Activated CD8-positive, alpha-beta T cell treated with anti-CD3 and anti-CD28 coated beads for 36 hours (primary cell): ENCODE measurements around the gene FAM78B. TPM values are rescaled to one million over a fixed set of nuclear protein-coding genes. Genes with fewer than 3 reads are reported as not detected.

ENCODE experiments used
- ATAC-seq: fragments of 200-7000 bp; cut with Tn5 transposase; one replicate; pipeline ENCODE4 v1.10.0; 2021; ENCODE audit warnings: mild to moderate bottlenecking, moderate library complexity
- CTCF ChIA-PET: fragments of 350-600 bp; sonication (Branson Sonifier 250); formaldehyde crosslinking; loops from one replicate; lab custom pipeline; 2021; ENCODE audit warnings: antibody characterized with exemption; lab: Charles Lee
- POLR2A ChIA-PET: fragments of 350-600 bp; sonication (Branson Sonifier 250); formaldehyde crosslinking; loops from one replicate; lab custom pipeline; 2021; ENCODE audit warnings: antibody characterized with exemption; lab: Charles Lee
- DNase-seq: peaks from one replicate; pipeline ENCODE4 v3.0.0-alpha.2; 2020
- H3K27ac Mint-ChIP-seq: one replicate; pipeline ENCODE4 v1.8.0; 2021; ENCODE audit warnings: mild to moderate bottlenecking, mixed read lengths
- H3K27me3 Mint-ChIP-seq: one replicate; pipeline ENCODE4 v1.8.0; 2021; ENCODE audit warnings: mixed read lengths
- H3K36me3 Mint-ChIP-seq: one replicate; pipeline ENCODE4 v1.8.0; 2021; ENCODE audit warnings: low read depth, mixed read lengths
- H3K4me1 Mint-ChIP-seq: one replicate; pipeline ENCODE4 v1.8.0; 2021; ENCODE audit warnings: low read depth, mixed read lengths
- H3K4me3 Mint-ChIP-seq: one replicate; pipeline ENCODE4 v1.8.0; 2021; ENCODE audit warnings: mild to moderate bottlenecking, moderate library complexity, mixed read lengths
- H3K9me3 Mint-ChIP-seq: one replicate; pipeline ENCODE4 v1.8.0; 2021; ENCODE audit warnings: mixed read lengths
- intact Hi-C: fragments of 100-400 bp; cut with micrococcal nuclease; formaldehyde crosslinking; loops from one replicate; pipeline ENCODE4 v1.10.0; 2022
- total RNA-seq, 2 experiments: library from RNA; stranded (reverse); gene quantifications; one replicate each; pipeline ENCODE4 v1.2.3, GENCODE V29; 2021
- TF ChIP-seq, protein P1 (sequence below): fragments of 200-600 bp; IDR thresholded peaks from one replicate; pipeline ENCODE4 v1.8.0; 2022; ENCODE audit warnings: antibody characterized with exemption, mild to moderate bottlenecking

The FAM78B gene
- total RNA-seq, 2 experiments from 2014 or later, result 0.20 TPM; not detected in 1

DNA sequence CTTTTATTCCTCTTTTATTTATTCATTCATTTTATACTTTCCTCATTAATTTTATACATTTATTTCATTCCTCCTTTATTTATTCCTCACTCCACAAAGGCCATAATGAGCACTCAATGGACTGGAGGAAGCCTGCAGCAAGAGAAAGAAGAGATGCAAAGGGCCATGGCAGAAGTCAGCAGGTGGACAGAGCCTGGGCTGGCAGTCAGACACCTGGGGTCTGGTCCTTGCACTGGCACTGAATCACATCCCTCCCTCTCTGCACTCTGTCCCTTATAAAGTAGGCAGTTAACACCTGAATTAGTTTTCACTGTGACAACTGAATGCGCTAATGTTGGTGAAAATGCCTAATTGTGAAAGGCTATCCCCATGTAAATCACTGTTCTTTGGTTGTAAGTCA is 38.6 kb downstream of the FAM78B start:
- ATAC-seq (no peak), DNase-seq (no peak)
- Mint-ChIP-seq H3K27me3 (no peaks in the 10 kb centered on the region), H3K9me3 (no peaks in the 10 kb centered on the region), H3K4me3 (no peak overlapping the region), H3K4me1 (no peaks in the 10 kb centered on the region), H3K36me3 (no peaks in the 10 kb centered on the region), H3K27ac (no peak overlapping the region)
- POLR2A ChIA-PET, result no interaction called here
- CTCF ChIA-PET, result no interaction called here
- intact Hi-C loops, result no loop called here
- TF ChIP-seq, protein P1, sequence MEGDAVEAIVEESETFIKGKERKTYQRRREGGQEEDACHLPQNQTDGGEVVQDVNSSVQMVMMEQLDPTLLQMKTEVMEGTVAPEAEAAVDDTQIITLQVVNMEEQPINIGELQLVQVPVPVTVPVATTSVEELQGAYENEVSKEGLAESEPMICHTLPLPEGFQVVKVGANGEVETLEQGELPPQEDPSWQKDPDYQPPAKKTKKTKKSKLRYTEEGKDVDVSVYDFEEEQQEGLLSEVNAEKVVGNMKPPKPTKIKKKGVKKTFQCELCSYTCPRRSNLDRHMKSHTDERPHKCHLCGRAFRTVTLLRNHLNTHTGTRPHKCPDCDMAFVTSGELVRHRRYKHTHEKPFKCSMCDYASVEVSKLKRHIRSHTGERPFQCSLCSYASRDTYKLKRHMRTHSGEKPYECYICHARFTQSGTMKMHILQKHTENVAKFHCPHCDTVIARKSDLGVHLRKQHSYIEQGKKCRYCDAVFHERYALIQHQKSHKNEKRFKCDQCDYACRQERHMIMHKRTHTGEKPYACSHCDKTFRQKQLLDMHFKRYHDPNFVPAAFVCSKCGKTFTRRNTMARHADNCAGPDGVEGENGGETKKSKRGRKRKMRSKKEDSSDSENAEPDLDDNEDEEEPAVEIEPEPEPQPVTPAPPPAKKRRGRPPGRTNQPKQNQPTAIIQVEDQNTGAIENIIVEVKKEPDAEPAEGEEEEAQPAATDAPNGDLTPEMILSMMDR, result no peak

- TF ChIP-seq, protein P1, result no peak
- ATAC-seq (no peak), DNase-seq (no peak)
- intact Hi-C loops, result no loop called here
- ChIA-PET POLR2A (interaction anchor here (0.6 kb wide), 1 partner anchor 39 kb away, joined by 3 read pairs; no protein-coding TSS in a partner anchor), CTCF (no interaction called here)
- no peak overlapping the region for H3K27ac Mint-ChIP-seq
- no peak overlapping the region for H3K4me3 Mint-ChIP-seq
- no peaks in the 10 kb centered on the region for H3K9me3 Mint-ChIP-seq
- H3K27me3 Mint-ChIP-seq, result no peaks in the 10 kb centered on the region
- no peaks in the 10 kb centered on the region for H3K4me1 Mint-ChIP-seq
- no peaks in the 10 kb centered on the region for H3K36me3 Mint-ChIP-seq
These were observed 39.8 kb downstream of the FAM78B start for GRCh38 chr1:166127003-166127402.

DNA sequence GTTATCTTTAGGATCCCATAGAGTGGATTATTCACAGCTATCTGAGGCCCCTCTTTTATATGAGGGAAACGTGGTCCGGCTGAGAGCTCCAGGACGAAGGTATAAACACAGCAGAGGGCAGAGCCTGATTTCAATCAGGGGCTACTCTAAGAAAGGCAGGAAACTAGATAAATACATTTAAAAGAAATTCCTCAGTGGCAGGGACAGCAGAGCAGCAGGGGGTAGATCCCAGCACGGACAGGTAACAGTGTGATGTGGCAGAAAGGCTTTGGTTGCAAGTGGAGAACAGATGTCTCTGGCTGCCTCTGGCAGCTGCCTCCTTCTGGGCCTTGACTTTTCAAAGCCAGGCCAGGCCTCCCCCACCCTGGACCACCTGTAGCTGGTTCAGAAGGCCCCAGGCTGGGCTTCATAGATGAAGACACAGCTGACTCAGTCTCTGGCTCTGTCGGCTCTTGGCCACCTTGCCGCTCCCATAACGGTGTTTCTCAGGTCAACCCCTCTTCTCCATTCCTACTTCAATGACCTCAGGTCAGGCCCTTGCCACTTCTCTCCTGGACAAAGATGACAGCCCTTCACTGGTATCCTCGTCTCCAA is 43.8 kb downstream of the FAM78B start:
- H3K4me3 Mint-ChIP-seq, result no peak overlapping the region
- H3K27ac Mint-ChIP-seq, result no peak overlapping the region
- no peaks in the 10 kb centered on the region for H3K4me1 Mint-ChIP-seq
- no peaks in the 10 kb centered on the region for H3K9me3 Mint-ChIP-seq
- H3K27me3 Mint-ChIP-seq, result no peaks in the 10 kb centered on the region
- no peaks in the 10 kb centered on the region for H3K36me3 Mint-ChIP-seq
- intact Hi-C loops, result no loop called here
- ChIA-PET CTCF (no interaction called here), POLR2A (interaction anchor here (0.9 kb wide), 1 partner anchor 111 kb away, joined by 3 read pairs; no protein-coding TSS in a partner anchor)
- TF ChIP-seq, protein P1, result no peak
- DNase-seq (no peak), ATAC-seq (no peak)

- ChIA-PET POLR2A (no interaction called here), CTCF (no interaction called here)
- no peak overlapping the region for H3K4me3 Mint-ChIP-seq
- no peak overlapping the region for H3K27ac Mint-ChIP-seq
- no peaks in the 10 kb centered on the region for H3K9me3 Mint-ChIP-seq
- TF ChIP-seq, protein P1, result no peak
- H3K36me3 Mint-ChIP-seq, result no peaks in the 10 kb centered on the region
- no peak for DNase-seq
- intact Hi-C loops, result no loop called here
- no peaks in the 10 kb centered on the region for H3K27me3 Mint-ChIP-seq
- ATAC-seq, result no peak
- H3K4me1 Mint-ChIP-seq, result no peaks in the 10 kb centered on the region
These were observed 45.8 kb downstream of the FAM78B start for GRCh38 chr1:166121010-166121409.

GRCh38 chr1:166120281-166120680 is 46.5 kb downstream of the FAM78B start:
- Mint-ChIP-seq H3K27ac (no peak overlapping the region), H3K9me3 (no peaks in the 10 kb centered on the region), H3K4me3 (no peak overlapping the region), H3K4me1 (no peaks in the 10 kb centered on the region), H3K27me3 (no peaks in the 10 kb centered on the region), H3K36me3 (no peaks in the 10 kb centered on the region)
- intact Hi-C loops, result no loop called here
- no peak for ATAC-seq
- no peak for DNase-seq
- TF ChIP-seq, protein P1, result no peak
- POLR2A ChIA-PET, result no interaction called here
- CTCF ChIA-PET, result no interaction called here
